Measurements from ENCODE around the gene LCOR. TPM values are rescaled to one million over a fixed set of nuclear protein-coding genes. Genes with fewer than 3 reads are reported as not detected.

Gene LCOR
- total RNA-seq, 1 donor from 2014 or later: 35.3 TPM

DNA sequence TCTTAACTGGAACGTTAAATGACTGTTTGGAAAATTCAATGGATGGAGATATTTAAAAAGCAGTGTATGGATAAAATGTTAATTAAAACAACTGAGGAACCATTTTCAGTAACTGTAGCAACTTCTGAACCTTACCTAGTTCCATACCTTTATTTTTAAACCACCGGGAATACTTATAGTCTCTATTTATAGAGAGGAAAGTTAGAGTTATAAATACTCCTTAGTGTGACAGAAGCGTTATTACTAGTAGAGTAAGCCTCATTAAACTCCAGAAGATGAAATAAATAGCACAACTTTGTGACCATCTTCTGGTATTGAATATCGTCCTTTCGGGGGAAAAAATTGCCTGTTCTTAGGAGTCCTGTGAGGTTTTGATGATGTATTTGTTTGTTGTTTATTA, 114.9 kb downstream of the LCOR start:
- Histone ChIP-seq H3K79me2 (ENCODE audit: low read depth) (peaks cover 9% of the 10 kb centered on the region), H3K4me1 (no peaks in the 10 kb centered on the region), H3F3A (ENCODE audit: low read depth) (peaks cover 4% of the 10 kb centered on the region), H3K9ac (no peak overlapping the region), H3K4me2 (no peak overlapping the region), H3K27me3 (no peaks in the 10 kb centered on the region), H3K9me3 (ENCODE audit: low read depth) (no peaks in the 10 kb centered on the region), H2AFZ (replicated peaks) (no peak overlapping the region), H3K27ac (no peak overlapping the region), H3K4me3 (no peak overlapping the region), H4K20me1 (ENCODE audit: low read depth) (no peaks in the 10 kb centered on the region), H3K36me3 (peaks cover 6% of the 10 kb centered on the region)
- Mint-ChIP-seq H3K27ac (no peak overlapping the region), H3K4me1 (no peaks in the 10 kb centered on the region), H3K4me3 (no peak overlapping the region), H3K36me3 (peaks cover 18% of the 10 kb centered on the region), H3K27me3 (ENCODE audit: insufficient read depth, low read depth) (no peaks in the 10 kb centered on the region), H3K9me3 (peaks cover 6% of the 10 kb centered on the region)
- TF ChIP-seq EZH2 (IDR thresholded peaks at IDR 0.05) (no peak), EZH2phosphoT487 (IDR thresholded peaks at IDR 0.05) (no peak)
- TF ChIP-seq, protein P1, sequence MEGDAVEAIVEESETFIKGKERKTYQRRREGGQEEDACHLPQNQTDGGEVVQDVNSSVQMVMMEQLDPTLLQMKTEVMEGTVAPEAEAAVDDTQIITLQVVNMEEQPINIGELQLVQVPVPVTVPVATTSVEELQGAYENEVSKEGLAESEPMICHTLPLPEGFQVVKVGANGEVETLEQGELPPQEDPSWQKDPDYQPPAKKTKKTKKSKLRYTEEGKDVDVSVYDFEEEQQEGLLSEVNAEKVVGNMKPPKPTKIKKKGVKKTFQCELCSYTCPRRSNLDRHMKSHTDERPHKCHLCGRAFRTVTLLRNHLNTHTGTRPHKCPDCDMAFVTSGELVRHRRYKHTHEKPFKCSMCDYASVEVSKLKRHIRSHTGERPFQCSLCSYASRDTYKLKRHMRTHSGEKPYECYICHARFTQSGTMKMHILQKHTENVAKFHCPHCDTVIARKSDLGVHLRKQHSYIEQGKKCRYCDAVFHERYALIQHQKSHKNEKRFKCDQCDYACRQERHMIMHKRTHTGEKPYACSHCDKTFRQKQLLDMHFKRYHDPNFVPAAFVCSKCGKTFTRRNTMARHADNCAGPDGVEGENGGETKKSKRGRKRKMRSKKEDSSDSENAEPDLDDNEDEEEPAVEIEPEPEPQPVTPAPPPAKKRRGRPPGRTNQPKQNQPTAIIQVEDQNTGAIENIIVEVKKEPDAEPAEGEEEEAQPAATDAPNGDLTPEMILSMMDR (IDR thresholded peaks at IDR 0.05): no peak
- DNase-seq (ENCODE audit: low spot score): no peak

DNA sequence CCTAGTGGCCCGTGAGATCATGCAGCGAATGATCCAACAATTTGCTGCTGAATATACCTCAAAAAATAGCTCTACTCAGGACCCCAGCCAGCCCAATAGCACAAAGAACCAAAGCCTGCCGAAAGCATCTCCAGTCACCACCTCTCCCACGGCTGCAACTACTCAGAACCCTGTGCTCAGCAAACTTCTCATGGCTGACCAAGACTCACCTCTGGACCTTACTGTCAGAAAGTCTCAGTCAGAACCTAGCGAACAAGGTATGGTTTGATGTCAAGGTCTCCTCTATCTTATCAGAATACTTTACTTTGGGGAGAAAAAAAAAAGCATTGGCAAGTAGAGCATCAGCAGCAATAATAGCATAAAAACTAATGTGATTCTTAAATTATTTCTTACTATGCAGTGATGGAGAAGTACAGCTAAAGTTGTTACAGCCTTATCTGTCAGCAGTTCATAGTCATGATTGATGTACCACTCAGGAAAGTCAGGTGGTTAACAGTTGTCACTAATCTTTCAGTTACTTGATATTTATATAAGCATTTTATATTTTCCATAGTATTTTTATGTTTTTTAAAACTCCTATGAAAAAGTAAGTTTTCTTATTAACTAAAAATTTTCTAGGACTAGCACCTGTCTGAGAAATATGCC, 117.1 kb downstream of the LCOR start:
- no peaks in the 10 kb centered on the region for H3K4me1 Mint-ChIP-seq
- no peak for DNase-seq (ENCODE audit: low spot score)
- Histone ChIP-seq H3K27me3 (no peaks in the 10 kb centered on the region), H3K9ac (no peak overlapping the region), H3K9me3 (ENCODE audit: low read depth) (no peaks in the 10 kb centered on the region), H3K27ac (no peak overlapping the region), H3K36me3 (peaks cover 6% of the 10 kb centered on the region), H3F3A (ENCODE audit: low read depth) (peaks cover 4% of the 10 kb centered on the region), H3K4me3 (no peak overlapping the region), H2AFZ (replicated peaks) (no peak overlapping the region), H3K79me2 (ENCODE audit: low read depth) (peaks cover 6% of the 10 kb centered on the region), H4K20me1 (ENCODE audit: low read depth) (no peaks in the 10 kb centered on the region), H3K4me1 (no peaks in the 10 kb centered on the region), H3K4me2 (no peak overlapping the region)
- no peaks in the 10 kb centered on the region for H3K9me3 Mint-ChIP-seq
- H3K27me3 Mint-ChIP-seq (ENCODE audit: insufficient read depth, low read depth): no peaks in the 10 kb centered on the region
- H3K36me3 Mint-ChIP-seq: peaks cover 22% of the 10 kb centered on the region
- TF ChIP-seq EZH2 (IDR thresholded peaks at IDR 0.05): no peak
- no peak overlapping the region for H3K27ac Mint-ChIP-seq
- no peak overlapping the region for H3K4me3 Mint-ChIP-seq

DNA sequence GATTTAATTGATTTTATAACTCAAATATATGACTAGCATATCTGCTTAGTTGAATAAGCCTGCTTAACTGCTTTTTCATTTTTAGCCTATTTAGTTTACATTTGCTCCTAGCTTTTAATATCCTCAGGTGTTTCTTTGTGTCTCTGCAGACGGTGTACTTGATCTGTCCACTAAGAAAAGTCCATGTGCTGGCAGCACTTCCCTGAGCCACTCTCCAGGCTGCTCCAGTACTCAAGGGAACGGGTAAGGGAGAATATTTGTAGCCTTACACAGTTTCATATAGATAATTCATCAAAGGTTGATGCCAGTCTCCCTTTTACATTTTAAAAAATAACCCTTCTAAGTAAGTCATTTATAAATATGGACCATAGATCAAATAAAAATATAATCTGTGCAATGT, 119.9 kb downstream of the LCOR start:
- TF ChIP-seq EZH2phosphoT487 (IDR thresholded peaks at IDR 0.05): no peak
- TF ChIP-seq, protein P1 (IDR thresholded peaks at IDR 0.05): no peak
- no peak for TF ChIP-seq EZH2 (IDR thresholded peaks at IDR 0.05)
- H3K36me3 ChIP-seq: no peaks in the 10 kb centered on the region
- Mint-ChIP-seq H3K9me3 (no peaks in the 10 kb centered on the region), H3K4me3 (no peak overlapping the region), H3K36me3 (peaks cover 37% of the 10 kb centered on the region), H3K4me1 (no peaks in the 10 kb centered on the region), H3K27ac (no peak overlapping the region), H3K27me3 (ENCODE audit: insufficient read depth, low read depth) (no peaks in the 10 kb centered on the region)
- H3F3A ChIP-seq (ENCODE audit: low read depth): peaks cover 4% of the 10 kb centered on the region
- no peaks in the 10 kb centered on the region for H3K9me3 ChIP-seq (ENCODE audit: low read depth)
- DNase-seq (ENCODE audit: low spot score): no peak
- H3K4me3 ChIP-seq: no peak overlapping the region
- no peaks in the 10 kb centered on the region for H3K27me3 ChIP-seq
- no peak overlapping the region for H3K9ac ChIP-seq
- no peak overlapping the region for H2AFZ ChIP-seq (replicated peaks)
- H3K79me2 ChIP-seq (ENCODE audit: low read depth): no peaks in the 10 kb centered on the region
- H3K27ac ChIP-seq: no peak overlapping the region
- H4K20me1 ChIP-seq (ENCODE audit: low read depth): no peaks in the 10 kb centered on the region
- H3K4me1 ChIP-seq: no peaks in the 10 kb centered on the region
- no peak overlapping the region for H3K4me2 ChIP-seq

DNA sequence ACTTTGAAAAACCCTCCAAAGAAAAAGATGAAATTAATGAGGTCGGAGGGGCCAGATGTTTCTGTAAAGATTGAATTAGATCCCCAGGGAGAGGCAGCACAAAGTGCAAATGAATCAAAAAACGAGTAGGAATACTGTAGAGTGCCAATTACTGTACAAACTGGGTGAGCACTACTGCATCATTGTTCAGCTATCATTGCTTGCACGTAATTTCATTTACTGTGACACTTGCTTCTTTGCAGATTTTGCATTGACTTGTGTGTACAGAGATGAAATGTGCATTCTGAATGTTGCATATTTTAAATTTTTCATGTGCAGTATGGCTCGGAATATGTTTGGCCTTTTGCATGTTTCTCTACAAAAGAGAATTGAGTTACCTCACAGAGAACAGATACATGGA, 123.7 kb downstream of the LCOR start:
- Histone ChIP-seq H3K9ac (no peak overlapping the region), H3K4me2 (no peak overlapping the region), H3K36me3 (no peaks in the 10 kb centered on the region), H3K9me3 (ENCODE audit: low read depth) (no peaks in the 10 kb centered on the region), H2AFZ (replicated peaks) (no peak overlapping the region), H3K4me3 (no peak overlapping the region), H3K27me3 (no peaks in the 10 kb centered on the region), H3F3A (ENCODE audit: low read depth) (no peaks in the 10 kb centered on the region), H4K20me1 (ENCODE audit: low read depth) (peaks cover 4% of the 10 kb centered on the region), H3K27ac (no peak overlapping the region), H3K79me2 (ENCODE audit: low read depth) (no peaks in the 10 kb centered on the region), H3K4me1 (no peaks in the 10 kb centered on the region)
- DNase-seq (ENCODE audit: low spot score): no peak
- Mint-ChIP-seq H3K4me1 (no peaks in the 10 kb centered on the region), H3K27ac (no peak overlapping the region), H3K4me3 (no peak overlapping the region), H3K36me3 (peaks cover 39% of the 10 kb centered on the region), H3K27me3 (ENCODE audit: insufficient read depth, low read depth) (no peaks in the 10 kb centered on the region), H3K9me3 (no peaks in the 10 kb centered on the region)
- TF ChIP-seq EZH2 (IDR thresholded peaks at IDR 0.05) (no peak), EZH2phosphoT487 (IDR thresholded peaks at IDR 0.05) (no peak)
- TF ChIP-seq, protein P1 (IDR thresholded peaks at IDR 0.05): no peak

Measured in neural progenitor cell (in vitro differentiated cells).